ENCODE data around the gene PWWP2A. TPM values are rescaled to one million over a fixed set of nuclear protein-coding genes. Genes with fewer than 3 reads are reported as not detected.

The PWWP2A gene
- total and polyA plus RNA-seq, 2 of the 8 experiments (the other 6 are each of a cell fraction or from before 2014, with no cell fraction given), result 18.5 to 63.0 TPM

DNA sequence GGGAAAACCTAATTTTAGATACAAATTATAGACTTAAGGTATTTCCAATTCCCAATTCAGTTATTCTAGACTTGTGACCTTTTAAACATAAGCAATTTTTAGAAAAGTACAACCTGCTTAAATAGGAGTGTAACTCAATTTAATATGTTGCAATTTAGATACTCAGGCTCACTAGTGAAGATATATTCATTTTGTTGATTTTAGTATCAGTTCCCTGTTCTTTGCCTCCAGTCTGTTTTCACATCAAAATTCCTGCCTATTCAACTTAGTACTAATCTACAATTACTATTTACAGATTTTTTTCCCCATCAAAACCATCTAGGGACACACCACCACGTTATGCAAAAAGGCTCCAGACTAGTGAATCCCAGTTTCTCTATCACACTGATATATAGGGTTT lies 30.4 kb downstream of the PWWP2A start:
- H3K4me1 ChIP-seq (replicated peaks in 1 of 4; ENCODE audit: control insufficient read depth in 3 of 4, insufficient read depth in 4 of 4, low read length in 3 of 4), result no peaks in the 10 kb centered on the region
- no peak overlapping the region for H2AK5ac ChIP-seq (ENCODE audit: low read depth, low read length)
- no peak overlapping the region for H2AFZ ChIP-seq (ENCODE audit: low read length)
- no peaks in the 10 kb centered on the region for H3K9me3 ChIP-seq (ENCODE audit: insufficient read depth in 2 of 2, low read depth in 1 of 2, low read length in 1 of 2)
- ChIA-PET POLR2A (ENCODE audit: partially characterized antibody) (interaction anchor here (0.9 to 1.3 kb wide), 4 partner anchors 11 to 27 kb away, joined by 3 to 4 read pairs (median 3); no protein-coding TSS in a partner anchor), CTCF (ENCODE audit: partially characterized antibody) (interaction anchor here (0.7 to 1.6 kb wide), 6 partner anchors 8 to 302 kb away, joined by 3 to 7 read pairs (median 3); partner anchors contain the start of gene C1QTNF2)
- 87% methylated on average over 1 of the region's 1 CpG; no CpG with 5 or more reads in 1 of the 2 experiments for WGBS, 2 experiments (ENCODE audit: extremely low coverage in 1 of 2, insufficient coverage in 1 of 2, insufficient read length in 1 of 2, insufficient replicate concordance in 2 of 2, low coverage in 1 of 2, low lambda C conversion rate in 2 of 2, missing lambda C conversion rate in 1 of 2)
- no peak overlapping the region for H4K8ac ChIP-seq (ENCODE audit: extremely low read depth, insufficient read depth, low read length)
- peaks cover 11 to 30% (median 16%) of the 10 kb centered on the region in 4 experiments for H3K36me3 ChIP-seq (ENCODE audit: control insufficient read depth in 2 of 4, insufficient read depth in 4 of 4, low read length in 3 of 4)
- H3K23ac ChIP-seq (ENCODE audit: insufficient read length), result no peak overlapping the region
- no peak overlapping the region for H3K4ac ChIP-seq (replicated peaks; ENCODE audit: insufficient read length, low read depth, low read length)
- H4K91ac ChIP-seq (replicated peaks; ENCODE audit: insufficient read length, low read length), result no peak overlapping the region
- DNase-seq (ENCODE audit: low read depth in 1 of 2, low spot score in 2 of 2), result no peak
- no peak overlapping the region for H2BK15ac ChIP-seq (ENCODE audit: low read length)
- H4K20me1 ChIP-seq (replicated peaks in 1 of 2; ENCODE audit: control insufficient read depth in 1 of 2, insufficient read depth in 2 of 2, low read length in 2 of 2), result no peaks in the 10 kb centered on the region
- no peak overlapping the region for H3K4me3 ChIP-seq (ENCODE audit: extremely low read depth in 1 of 4, insufficient read depth in 2 of 4, low read depth in 3 of 4, low read length in 4 of 4)
- no peak overlapping the region for H2BK12ac ChIP-seq (ENCODE audit: low read depth, low read length)
- no peak for TF ChIP-seq JUND (IDR thresholded peaks at IDR 0.05; ENCODE audit: low read length)
- TF ChIP-seq KDM1A (IDR thresholded peaks at IDR 0.05; ENCODE audit: borderline replicate concordance, low read length), result no peak
- H2BK120ac ChIP-seq (replicated peaks; ENCODE audit: low read depth, low read length), result no peak overlapping the region
- H3K27me3 ChIP-seq (replicated peaks in 1 of 4; ENCODE audit: control insufficient read depth in 3 of 4, extremely low read depth in 1 of 4, insufficient read depth in 3 of 4, low read length in 3 of 4), result no peaks in the 10 kb centered on the region
- H3K27ac ChIP-seq (ENCODE audit: low read depth, low read length), result no peak overlapping the region
- H3K4me2 ChIP-seq (ENCODE audit: insufficient read depth in 1 of 2, low read depth in 2 of 2, low read length in 2 of 2), result no peak overlapping the region
- H3K23me2 ChIP-seq (ENCODE audit: low read depth, low read length), result no peaks in the 10 kb centered on the region
- no peak for FAIRE-seq
- no peak overlapping the region for H2BK20ac ChIP-seq (ENCODE audit: low read length)
- H2BK5ac ChIP-seq (ENCODE audit: low read depth, low read length), result no peak overlapping the region
- no peak overlapping the region for H3K56ac ChIP-seq (replicated peaks; ENCODE audit: insufficient read length, low read depth, low read length)
- H3K14ac ChIP-seq (ENCODE audit: insufficient read length), result no peak overlapping the region
- no peaks in the 10 kb centered on the region for H3K79me1 ChIP-seq (ENCODE audit: low read depth, low read length)
- peaks cover 0 to 7% of the 10 kb centered on the region in 2 experiments; a peak in 1 of 4 replicates for H3K79me2 ChIP-seq (ENCODE audit: control insufficient read depth in 1 of 2, insufficient read depth in 2 of 2, low read length in 2 of 2)
- H3K18ac ChIP-seq (ENCODE audit: extremely low read depth, low read length), result no peak overlapping the region
- no peak overlapping the region for H3K9ac ChIP-seq (replicated peaks in 1 of 4; ENCODE audit: extremely low read depth in 1 of 4, low read depth in 3 of 4, low read length in 3 of 4)
- H4K5ac ChIP-seq (ENCODE audit: insufficient read length, low read depth, low read length), result no peak overlapping the region
